ENCODE data around the gene CDC20.

Gene CDC20

DNA sequence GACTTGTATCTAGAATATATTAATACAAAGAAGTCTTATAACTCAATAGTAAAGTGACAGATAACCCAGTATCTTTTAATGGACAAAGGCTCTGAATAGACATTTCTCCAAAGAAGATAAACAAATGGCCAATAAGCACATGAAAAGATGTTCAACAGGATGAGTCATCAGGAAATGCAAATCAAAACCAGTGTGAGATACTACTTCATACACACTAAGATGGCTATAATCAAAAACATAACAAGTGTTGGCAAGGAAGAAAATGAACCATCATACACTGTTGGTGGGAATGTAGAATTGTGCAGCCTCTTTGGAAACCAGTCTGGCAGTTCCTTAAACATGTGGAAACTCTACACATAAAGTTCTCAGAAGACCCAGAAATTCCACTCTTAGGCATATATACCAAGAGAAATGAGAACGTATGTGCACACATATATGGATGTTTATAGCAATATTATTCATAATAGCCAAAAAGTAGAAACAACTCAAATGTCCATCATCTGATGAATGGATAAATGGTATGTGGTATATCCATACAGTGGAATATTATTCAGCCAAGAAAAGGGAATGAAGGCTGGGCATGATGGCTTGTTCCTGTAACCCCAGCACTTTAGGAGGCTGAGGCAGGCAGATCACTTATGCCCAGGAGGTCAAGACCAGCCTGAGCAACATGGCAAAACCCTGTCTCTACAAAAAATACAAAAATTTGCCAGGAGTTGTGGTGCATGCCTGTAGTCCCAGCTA is 31.1 kb upstream of the CDC20 start:
- DNase-seq (ENCODE audit: low read depth in 3 of 3, low spot score in 1 of 3): no peak

DNA sequence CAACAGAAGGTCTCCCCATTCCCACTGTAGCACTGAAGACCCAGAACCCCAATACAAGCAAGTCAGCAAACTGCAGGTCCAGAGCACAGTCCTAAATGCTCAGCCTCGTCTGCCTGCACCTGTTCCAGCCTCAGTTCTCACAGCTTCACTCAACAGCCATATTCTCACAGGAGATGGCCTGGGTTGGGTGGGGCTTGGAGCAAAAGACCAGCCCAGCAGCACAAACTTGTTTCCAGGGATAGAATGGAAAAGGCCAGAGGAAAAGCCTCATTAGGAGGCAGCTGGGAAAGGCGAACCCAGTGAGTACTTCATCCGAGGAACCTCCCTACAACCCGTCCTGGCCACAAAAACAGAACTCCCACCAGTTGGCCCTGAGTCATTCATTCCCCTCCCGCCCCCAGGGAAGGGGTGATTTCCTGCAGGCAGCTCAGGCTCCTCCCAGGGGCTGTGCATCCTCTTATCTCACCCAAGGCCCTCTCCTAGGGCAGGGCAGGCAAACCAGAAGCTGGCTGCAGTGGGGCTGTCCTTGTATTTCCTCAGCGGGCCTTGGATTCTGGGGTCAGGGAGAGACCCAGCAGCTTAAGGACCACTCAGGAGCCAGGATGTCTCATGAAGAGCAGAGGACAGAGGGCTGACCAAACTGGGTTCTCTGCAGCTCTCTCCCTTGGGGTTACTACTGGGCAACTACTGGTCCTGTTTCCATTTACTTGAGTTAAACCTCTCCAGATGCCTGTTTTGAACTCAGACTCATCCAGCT is 28.6 kb upstream of the CDC20 start:
- peak in 1 of 3 donors; percentile 37 for DNase-seq (ENCODE audit: low read depth in 3 of 3, low spot score in 1 of 3)

DNA sequence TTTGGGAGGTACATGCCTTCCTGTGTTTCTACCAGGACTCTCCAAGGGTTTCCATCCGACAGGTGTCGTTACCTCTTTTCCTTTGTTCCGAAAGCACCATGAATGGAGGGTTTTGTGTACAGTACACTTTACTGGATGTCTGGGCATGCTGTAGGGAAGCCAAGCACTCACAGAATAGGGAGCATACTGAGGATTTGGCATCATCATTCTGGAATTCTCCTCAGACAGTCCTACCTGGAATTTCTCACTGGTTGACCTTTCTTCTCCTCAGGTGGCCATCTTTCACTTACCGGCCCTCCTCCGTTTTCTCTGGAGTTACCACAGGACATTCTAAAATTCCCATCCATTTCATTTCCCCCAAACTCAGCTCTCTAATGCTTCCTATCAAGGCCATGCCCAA is 27.1 kb upstream of the CDC20 start:
- no peak for DNase-seq (ENCODE audit: low read depth in 3 of 3, low spot score in 1 of 3)

DNA sequence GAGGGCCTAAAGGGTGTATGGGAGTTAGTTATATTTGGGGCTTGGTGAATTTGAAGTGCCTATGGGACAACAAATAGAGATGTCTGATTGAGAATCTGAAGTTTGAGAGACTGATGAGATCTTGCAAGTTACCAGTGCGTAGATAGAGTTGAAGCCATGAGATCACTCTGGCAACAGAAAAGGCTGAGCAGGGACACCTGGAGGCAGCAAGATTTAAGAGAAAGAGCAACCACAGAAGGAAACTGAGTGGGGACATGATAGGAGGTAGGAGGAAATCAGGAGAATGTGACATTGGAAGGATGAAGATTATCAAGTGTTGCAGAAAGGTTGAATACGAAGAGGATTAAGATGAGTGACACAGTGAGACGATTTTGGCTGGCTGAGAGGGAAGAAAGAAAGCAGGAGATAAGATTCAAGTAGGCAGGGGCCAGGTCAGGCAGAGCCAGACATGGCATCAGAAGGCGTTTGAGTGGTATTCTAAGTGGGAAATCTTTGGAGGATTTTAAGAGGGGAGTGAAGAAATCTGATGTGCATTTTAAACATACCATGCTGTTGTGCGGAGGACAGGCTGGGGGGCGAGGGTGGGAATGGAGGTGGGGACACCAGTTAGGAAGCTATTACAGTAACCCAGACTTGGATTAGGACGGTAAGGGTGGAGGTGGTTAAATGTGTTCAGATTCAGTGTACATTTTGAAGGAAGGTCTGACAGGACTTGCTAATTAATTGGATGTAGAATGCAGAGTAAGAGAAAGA is 24.2 kb upstream of the CDC20 start:
- DNase-seq (ENCODE audit: low read depth in 3 of 3, low spot score in 1 of 3): no peak

DNA sequence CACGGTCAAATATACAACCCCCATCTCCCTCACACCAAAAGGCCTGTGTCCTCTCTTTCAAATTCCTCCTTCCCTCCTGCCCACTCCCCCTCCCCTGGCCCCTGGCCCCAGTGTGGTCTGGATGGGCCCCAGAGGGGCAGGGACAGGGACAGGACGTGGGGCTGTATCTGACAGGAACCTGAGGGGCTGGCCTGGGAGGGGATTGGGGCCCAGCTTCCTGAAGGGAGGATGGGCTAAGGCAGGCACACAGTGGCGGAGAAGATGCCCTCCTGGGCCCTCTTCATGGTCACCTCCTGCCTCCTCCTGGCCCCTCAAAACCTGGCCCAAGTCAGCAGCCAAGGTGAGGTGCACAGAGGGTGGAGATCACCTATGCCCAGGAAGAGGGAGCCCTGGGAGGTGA is 21.2 kb upstream of the CDC20 start, which contains the start of gene MPL:
TSS of gene MPL (plus strand) at position 231 of the 400 bp plus-strand sequence. CDS start at position 262, 31 bp downstream.
- DNase-seq (ENCODE audit: low read depth in 3 of 3, low spot score in 1 of 3): no peak

DNA sequence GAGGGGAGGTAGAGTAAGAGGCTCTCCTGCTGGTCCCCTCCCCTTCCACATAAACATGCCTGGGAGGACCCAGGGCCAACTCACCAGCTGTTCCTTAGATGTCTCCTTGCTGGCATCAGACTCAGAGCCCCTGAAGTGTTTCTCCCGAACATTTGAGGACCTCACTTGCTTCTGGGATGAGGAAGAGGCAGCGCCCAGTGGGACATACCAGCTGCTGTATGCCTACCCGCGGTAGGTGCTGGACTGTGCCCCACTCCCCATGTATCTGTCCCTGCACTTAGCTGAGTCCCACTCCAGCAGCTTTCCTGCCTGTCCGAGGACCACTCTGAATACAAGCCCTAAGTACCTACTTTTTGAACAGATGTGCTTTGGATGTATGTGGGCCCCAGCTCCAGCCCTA is 20.8 kb upstream of the CDC20 start:
- DNase-seq (ENCODE audit: low read depth in 3 of 3, low spot score in 1 of 3): no peak

DNA sequence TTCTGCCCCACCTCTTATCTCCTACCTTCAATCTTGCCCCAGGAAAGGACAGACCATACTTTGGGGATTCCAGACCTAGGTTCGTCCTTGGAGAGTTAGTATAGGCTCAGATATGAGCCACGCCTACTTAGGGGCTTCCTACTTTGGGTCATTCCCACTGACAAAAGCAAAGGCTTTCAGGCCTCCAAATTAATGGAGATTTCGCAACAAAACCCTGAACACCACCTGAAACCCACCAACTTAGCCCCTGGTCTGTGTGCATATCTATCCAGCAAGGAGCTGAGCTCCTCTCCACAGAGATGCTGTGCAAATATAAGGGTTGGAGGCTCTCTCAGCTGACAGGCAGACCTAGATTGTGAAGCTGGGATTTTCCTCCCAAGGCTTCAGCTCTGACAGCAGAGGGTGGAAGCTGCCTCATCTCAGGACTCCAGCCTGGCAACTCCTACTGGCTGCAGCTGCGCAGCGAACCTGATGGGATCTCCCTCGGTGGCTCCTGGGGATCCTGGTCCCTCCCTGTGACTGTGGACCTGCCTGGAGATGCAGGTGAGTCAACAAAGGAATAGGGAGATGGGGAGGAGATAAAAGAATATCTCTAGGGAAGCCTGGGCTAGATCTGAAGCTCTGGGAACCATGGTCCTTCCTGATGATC is 19.1 kb upstream of the CDC20 start:
- no peak for DNase-seq (ENCODE audit: low read depth in 3 of 3, low spot score in 1 of 3)

DNA sequence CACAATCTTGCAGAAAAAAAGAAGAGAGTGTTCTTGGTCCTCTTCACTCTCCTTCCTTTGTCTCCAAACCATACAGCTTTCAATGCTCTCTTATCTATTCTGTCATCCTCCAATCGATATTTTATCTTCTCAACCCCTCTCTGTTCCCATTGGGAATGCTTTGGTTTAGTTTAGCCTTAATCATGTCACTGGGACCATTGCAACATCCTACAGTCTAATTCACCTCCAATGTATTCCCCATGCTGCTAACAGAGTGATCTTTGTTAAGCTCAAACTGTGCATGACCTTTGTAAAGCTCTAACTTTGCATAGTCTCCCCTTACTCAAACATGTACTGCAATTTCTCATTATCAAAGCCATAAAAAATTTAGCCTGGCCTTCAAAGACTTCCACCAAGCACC is 18.2 kb upstream of the CDC20 start:
- no peak for DNase-seq (ENCODE audit: low read depth in 3 of 3, low spot score in 1 of 3)

DNA sequence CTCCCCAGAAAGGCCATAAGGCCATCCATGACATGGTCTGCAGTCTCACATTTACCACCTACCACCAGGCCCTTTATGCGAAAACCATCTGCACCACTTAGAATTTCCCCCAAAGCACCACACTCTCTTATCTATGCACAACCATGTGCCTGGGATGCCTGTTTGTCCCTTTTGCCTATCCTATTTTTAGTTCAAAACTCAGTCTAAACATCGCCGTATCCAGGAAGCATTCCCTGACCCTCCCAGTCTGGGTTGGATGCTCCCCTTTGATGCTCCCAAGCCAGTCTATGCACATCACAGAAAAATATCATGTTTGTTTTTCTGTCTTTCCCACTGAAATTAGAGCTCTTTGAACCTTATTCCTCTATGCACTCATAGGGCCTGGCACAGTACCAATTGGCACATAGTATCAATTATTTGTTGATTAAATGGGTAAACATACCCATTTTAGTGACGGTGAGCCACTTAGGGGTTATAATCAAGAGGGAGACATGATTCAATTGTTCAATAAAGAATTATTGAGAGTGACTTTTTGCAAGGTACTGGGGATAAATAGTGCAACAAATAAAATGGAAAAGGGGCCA is 14.4 kb upstream of the CDC20 start:
- DNase-seq (ENCODE audit: low read depth in 3 of 3, low spot score in 1 of 3): no peak

DNA sequence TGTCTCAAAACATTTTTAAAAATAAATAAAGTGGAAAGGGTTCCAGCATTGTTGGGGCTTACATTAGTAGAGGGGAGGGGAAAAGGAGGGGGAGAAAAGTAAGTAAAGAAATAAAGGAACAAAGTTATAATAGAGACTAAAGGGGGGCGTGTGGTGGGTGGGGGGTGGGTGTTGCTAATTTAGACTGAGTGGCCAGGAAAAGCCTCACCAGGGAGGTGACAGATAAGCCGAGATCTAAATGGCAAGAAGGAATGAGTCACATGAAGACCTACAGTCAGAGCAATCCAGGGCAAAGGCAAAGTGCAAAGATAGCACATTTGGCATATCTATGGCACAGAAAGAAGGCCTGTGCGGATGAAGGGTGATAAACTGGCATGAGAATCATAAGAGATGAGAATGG is 13.7 kb upstream of the CDC20 start:
- no peak for DNase-seq (ENCODE audit: low read depth in 3 of 3, low spot score in 1 of 3)

DNA sequence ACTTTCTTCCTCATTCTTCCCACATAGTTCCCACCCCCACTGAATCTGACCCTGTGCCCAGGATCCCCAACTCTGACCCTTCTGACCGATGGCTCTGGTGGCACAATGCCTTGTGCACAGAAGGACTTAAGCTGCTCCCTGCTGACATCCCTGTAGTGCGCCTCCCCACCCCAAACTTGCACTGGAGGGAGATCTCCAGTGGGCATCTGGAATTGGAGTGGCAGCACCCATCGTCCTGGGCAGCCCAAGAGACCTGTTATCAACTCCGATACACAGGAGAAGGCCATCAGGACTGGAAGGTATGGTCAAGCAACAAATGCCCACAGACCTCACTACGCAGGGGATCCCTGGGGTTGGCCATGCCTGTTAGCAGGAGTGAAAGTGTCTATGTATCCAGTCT is 12.1 kb upstream of the CDC20 start:
- DNase-seq (ENCODE audit: low read depth in 3 of 3, low spot score in 1 of 3): no peak

DNA sequence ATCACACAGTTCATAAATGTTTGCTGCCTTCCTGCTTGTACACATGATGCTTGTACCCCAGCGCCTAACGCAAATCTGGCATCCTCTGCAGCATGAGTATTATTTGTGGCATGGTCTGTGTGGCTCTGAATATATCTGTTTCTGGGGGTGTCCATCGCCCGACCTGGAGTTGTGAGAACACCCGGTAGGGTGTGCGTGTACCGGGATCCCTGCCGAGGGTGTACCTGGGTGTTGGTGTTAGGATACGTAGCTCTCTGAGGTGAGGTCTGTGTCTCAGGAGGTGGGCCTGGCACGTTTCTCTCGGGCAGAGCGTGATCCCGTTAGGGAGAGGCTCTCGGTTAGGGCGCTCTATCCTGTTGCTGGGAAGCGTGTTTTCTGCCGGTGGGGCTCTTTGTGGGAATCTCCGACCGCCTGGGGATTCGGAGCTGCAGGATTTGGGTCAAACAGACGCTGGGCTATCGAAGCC is 10.4 kb upstream of the CDC20 start:
- DNase-seq (ENCODE audit: low read depth in 3 of 3, low spot score in 1 of 3): no peak

DNA sequence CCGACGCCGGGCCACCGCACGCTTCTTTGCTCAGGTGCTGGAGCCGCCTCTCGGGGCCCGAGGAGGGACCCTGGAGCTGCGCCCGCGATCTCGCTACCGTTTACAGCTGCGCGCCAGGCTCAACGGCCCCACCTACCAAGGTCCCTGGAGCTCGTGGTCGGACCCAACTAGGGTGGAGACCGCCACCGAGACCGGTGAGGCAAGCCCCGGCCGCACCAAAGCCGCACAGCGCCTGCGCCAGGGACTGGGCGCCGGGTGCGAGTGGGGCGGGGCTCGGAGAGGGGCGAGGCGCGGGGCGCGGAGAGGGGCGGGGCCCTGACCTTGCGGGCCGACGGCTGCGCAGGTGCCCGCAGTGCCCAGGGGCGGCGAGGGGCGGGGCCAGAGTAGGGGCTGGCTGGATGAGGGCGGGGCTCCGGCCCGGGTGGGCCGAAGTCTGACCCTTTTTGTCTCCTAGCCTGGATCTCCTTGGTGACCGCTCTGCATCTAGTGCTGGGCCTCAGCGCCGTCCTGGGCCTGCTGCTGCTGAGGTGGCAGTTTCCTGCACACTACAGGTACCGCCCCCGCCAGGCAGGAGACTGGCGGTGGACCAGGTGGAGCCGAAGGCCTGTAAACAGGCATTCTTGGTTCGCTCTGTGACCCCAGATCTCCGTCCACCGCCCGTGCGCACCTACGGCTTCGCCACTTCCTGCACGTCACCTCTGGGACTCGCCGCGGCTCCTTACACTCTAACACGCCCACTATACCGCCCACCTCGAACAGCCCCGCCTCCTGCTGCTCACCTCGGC is 9.8 kb upstream of the CDC20 start:
- DNase-seq (ENCODE audit: low read depth in 3 of 3, low spot score in 1 of 3): peak in 2 of 3 donors; percentile 20 to 23

DNA sequence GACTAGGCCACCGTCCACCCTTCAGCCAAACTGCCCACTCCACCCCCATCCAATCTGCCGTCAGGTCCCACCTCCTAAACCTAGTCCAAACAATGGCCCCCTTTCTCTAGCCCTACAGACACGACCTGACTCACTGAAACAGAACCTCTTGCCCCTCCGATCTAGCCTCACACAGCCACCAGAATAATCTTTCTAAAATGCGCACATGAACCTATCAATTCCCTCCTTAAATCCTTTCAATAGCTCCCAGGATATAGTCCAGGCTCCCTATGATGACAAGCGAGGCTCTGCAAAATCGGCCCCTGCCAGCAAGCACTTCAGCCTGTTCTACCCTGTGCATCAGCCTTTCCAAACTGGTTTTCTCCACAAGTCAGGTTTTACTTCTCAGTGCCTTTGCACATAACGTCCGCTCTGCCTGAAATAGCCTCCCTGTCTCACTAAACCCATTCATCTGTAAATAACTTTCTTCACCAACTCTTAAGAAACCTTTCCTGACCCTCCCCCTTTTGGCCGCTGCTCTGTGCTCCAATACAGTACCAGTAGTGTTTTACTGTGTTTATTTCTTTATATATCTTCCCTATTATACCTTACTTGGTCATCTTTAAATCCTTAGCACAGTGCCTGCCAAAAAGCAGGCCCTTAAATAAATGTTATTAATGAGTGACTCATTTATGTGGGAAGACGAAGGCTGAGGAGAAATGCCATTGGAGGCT is 9.0 kb upstream of the CDC20 start:
- no peak for DNase-seq (ENCODE audit: low read depth in 3 of 3, low spot score in 1 of 3)

DNA sequence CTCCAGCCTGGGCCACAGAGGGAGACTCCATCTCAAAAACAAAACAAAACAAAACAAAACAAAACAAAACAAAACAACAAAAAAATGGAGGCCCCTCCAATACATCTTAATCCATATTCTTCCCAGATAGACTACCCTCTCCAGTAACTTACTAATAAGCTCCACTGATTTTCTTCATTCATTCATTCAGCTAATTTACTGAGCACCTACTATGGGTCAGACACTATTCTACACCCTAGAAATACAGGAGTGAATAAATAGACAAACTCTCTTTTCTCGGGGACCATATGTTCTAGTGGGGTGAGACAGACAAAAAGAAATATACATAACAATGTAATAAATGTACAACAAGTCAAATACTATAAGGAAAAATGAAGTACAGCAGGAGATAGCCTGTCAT is 7.8 kb upstream of the CDC20 start:
- DNase-seq (ENCODE audit: low read depth in 3 of 3, low spot score in 1 of 3): no peak

DNA sequence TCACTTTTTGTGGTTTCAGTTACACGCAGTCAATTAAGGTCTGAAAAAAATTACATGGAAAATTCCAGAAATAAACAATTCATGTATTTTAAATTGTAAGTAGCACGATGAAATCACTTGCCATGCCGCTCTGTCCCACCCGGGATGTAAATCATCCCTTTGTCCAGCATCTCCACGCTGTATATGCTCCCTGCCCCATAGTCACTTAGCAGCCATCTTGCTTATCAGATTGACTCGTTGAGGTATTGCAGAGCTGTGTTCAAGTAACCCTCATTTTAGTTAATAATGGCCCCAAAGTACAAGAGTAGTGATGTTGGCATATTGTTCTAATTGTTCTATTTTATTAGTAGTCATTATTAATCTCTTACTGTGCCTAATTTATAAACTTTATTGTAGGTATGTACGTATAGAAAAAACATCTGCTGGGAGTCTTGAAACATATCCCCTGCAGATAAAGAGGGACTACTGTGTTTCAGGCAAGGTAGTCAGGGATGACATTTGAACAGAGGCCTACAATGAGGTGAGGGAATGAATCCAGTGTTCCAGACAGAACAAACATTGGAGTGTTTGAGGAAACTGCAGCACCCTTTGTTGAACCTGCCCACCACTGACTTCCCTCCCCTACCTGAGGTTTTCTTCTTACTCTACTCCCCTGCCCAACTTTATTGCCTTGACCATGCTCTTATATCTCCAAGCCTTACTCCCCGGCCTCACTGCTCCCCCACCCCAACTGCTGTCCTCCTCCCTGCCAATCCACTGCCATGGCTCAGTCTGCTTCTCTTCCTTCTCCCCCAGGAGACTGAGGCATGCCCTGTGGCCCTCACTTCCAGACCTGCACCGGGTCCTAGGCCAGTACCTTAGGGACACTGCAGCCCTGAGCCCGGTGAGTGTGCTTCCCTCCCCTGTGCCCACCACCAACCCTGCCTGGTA is 7.1 kb upstream of the CDC20 start:
- DNase-seq (ENCODE audit: low read depth in 3 of 3, low spot score in 1 of 3): no peak

DNA sequence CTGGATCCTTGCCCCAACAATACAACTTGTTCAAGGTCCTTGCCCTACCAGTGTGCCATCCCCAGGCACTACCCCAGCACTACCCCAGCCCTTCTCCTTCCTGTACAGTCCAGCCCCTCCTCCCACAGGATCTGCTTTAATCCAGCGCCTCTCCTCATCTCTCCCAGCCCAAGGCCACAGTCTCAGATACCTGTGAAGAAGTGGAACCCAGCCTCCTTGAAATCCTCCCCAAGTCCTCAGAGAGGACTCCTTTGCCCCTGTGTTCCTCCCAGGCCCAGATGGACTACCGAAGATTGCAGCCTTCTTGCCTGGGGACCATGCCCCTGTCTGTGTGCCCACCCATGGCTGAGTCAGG is 6.5 kb upstream of the CDC20 start:
- no peak for DNase-seq (ENCODE audit: low read depth in 3 of 3, low spot score in 1 of 3)

DNA sequence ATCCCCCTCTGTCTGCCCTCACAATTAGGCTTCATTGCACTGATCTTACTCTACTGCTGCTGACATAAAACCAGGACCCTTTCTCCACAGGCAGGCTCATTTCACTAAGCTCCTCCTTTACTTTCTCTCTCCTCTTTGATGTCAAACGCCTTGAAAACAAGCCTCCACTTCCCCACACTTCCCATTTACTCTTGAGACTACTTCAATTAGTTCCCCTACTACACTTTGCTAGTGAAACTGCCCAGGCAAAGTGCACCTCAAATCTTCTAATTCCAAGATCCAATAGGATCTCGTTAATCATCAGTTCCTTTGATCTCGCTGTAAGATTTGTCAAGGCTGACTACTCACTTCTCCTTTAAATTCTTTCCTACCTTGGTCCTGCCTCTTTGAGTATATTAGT is 5.9 kb upstream of the CDC20 start:
- DNase-seq (ENCODE audit: low read depth in 3 of 3, low spot score in 1 of 3): no peak

DNA sequence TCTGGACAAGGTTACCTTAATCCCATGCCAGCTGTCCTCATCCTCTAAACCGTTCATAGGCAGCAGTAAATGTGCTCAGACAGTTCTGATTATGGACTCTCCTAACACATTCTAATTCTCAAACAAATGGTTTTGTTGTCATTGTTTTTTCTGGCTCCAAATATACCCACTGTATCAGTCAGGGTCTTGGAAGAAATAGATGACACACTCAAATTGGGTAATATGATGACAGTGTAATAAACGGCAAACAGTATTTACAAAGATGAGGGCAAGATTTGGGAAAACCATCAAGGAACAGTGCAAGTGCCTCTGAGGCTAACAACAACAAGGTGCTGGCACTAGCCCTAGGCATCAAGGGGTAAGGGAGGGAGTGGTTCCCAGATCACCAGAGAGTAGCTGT is 4.3 kb upstream of the CDC20 start:
- DNase-seq (ENCODE audit: low read depth in 3 of 3, low spot score in 1 of 3): no peak

Data from stimulated activated CD4-positive, alpha-beta T cell treated with anti-CD3 and anti-CD28 coated beads, TNF-alpha, amount 100 ng/mL, for 1 hour (primary cell).